Activated CD8-positive, alpha-beta memory T cell treated with anti-CD3 and anti-CD28 coated beads, Interleukin-2, amount 10 ng/mL, durations not matched to agents 7 days and 5 days (primary cell): ENCODE data around the gene HIP1. TPM values are rescaled to one million over a fixed set of nuclear protein-coding genes. Genes with fewer than 3 reads are reported as not detected.
"Not testable (repeated sequence)": the region's sequence is repeated elsewhere in the genome, so short reads cannot be mapped to it uniquely, and the experiment has no call there.

ENCODE experiments used
- ATAC-seq: fragments of 150-1000 bp; cut with Tn5 transposase; one replicate; pipeline ENCODE4 v1.10.0; 2021; ENCODE audit warnings: moderate library complexity
- CTCF ChIA-PET: fragments of 350-600 bp; sonication (Branson Sonifier 250); formaldehyde crosslinking; loops from one replicate; lab custom pipeline; 2021; ENCODE audit warnings: antibody characterized with exemption; lab: Charles Lee
- DNase-seq: peaks from one replicate; pipeline ENCODE4 v3.0.0-alpha.2; 2020
- H3K27ac Mint-ChIP-seq: one replicate; pipeline ENCODE4 v1.8.0; 2021; ENCODE audit warnings: mild to moderate bottlenecking, mixed read lengths
- H3K27me3 Mint-ChIP-seq: one replicate; pipeline ENCODE4 v1.8.0; 2021; ENCODE audit warnings: mixed read lengths
- H3K36me3 Mint-ChIP-seq: one replicate; pipeline ENCODE4 v1.8.0; 2021; ENCODE audit warnings: mild to moderate bottlenecking, mixed read lengths
- H3K4me1 Mint-ChIP-seq: one replicate; pipeline ENCODE4 v1.8.0; 2021; ENCODE audit warnings: mixed read lengths
- H3K4me3 Mint-ChIP-seq: one replicate; pipeline ENCODE4 v1.8.0; 2021; ENCODE audit warnings: mild to moderate bottlenecking, moderate library complexity, mixed read lengths
- H3K9me3 Mint-ChIP-seq: one replicate; pipeline ENCODE4 v1.8.0; 2022; ENCODE audit warnings: low read depth, mixed read lengths
- total RNA-seq, 2 experiments: library from RNA; stranded (reverse); gene quantifications; one replicate each; pipeline ENCODE4 v1.2.3, GENCODE V29; 2021

Gene HIP1
- total RNA-seq, 2 experiments from 2014 or later, result 7.6 to 11.8 TPM

DNA sequence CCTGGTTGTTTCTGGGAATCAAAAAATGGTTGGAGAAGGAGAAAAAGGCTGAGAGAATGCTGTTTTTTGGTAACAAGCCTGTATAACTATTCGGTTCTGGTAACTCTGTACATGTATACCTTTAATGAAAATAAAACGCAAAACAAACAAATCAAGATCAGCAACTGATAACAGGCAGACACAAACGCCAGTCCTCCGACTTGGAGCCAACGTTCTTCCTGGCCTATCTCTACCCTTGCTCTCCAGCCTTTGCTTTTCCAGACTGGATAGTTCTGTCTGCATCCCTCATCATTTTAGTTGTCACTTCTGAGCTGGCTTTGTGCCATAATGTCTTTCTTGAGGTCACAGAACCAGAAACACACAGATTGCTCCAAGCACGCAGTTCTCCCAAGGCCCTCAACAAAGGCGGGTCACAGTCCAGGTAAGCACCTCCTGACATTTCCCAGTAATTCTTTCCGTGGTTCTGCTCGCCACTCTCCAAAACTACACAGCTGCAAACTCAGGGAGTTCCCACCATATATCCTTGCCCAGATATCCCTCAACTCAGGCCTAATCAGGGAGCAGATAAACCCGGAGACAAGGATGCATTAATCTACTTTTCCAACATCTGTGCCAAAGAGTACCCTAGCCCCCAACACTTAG lies 20.2 kb downstream of the HIP1 start:
- Mint-ChIP-seq H3K9me3 (no peaks in the 10 kb centered on the region), H3K4me3 (no peak overlapping the region), H3K27ac (no peak overlapping the region), H3K36me3 (no peaks in the 10 kb centered on the region), H3K4me1 (no peaks in the 10 kb centered on the region), H3K27me3 (no peaks in the 10 kb centered on the region)
- DNase-seq, result no peak
- CTCF ChIA-PET, result no interaction called here
- no peak for ATAC-seq

DNA sequence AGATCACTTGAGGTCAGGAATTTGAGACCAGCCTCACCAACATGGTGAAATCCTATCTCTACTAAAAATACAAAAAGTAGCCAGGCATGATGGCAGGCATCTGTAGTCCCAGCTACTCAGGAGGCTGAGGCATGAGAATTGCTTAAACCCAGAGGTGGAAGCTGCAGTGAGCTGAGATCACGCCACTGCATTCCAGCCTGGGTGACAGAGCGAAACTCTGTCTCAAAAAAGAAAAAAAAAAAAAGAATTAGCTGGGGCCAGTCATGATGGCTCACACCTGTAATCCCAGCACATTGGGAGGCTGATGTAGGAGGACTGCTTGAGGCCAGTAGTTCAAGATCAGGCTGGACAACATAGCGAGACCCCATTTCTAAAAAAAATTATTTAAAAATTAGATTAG lies 21.0 kb downstream of the HIP1 start:
- H3K4me1 Mint-ChIP-seq, H3K27me3 Mint-ChIP-seq, DNase-seq, H3K4me3 Mint-ChIP-seq, H3K27ac Mint-ChIP-seq, CTCF ChIA-PET, ATAC-seq, H3K9me3 Mint-ChIP-seq, H3K36me3 Mint-ChIP-seq: not testable (repeated sequence)

DNA sequence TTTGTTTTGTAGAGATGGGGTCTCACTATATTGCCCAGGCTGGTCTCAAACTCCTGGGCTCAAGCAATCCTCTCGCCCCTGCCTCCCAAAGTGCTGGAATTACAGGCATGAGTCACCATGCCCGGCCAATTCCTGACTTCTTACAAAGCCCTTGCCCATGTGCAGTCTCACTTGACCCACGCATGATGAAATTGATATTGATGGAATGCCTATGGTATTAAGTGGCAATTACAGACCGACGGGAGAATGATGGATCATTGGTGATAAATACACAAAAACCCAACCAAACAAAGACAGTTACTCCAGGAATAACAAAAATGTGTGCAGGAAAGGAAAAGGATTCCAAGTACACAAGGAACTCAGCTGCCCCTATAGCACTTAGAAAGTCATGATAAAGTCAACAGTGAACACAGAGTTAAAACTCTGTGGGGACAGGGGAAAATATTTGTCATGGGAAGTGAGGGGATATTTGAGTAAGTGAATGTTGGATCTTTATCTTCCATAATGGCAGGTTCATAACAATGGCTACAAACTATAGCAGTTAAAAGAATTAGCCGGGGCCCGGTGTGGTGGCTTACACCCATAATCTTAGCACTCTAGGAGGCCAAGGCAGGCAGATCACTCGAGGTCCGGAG lies 21.6 kb downstream of the HIP1 start:
- H3K36me3 Mint-ChIP-seq, result peaks cover 3% of the 10 kb centered on the region
- H3K9me3 Mint-ChIP-seq, result peaks cover 4% of the 10 kb centered on the region
- peaks cover 7% of the 10 kb centered on the region for H3K4me1 Mint-ChIP-seq
- CTCF ChIA-PET, result no interaction called here
- DNase-seq (no peak), ATAC-seq (no peak)
- H3K27ac Mint-ChIP-seq, result no peak overlapping the region
- H3K27me3 Mint-ChIP-seq, result no peaks in the 10 kb centered on the region
- H3K4me3 Mint-ChIP-seq, result no peak overlapping the region

DNA sequence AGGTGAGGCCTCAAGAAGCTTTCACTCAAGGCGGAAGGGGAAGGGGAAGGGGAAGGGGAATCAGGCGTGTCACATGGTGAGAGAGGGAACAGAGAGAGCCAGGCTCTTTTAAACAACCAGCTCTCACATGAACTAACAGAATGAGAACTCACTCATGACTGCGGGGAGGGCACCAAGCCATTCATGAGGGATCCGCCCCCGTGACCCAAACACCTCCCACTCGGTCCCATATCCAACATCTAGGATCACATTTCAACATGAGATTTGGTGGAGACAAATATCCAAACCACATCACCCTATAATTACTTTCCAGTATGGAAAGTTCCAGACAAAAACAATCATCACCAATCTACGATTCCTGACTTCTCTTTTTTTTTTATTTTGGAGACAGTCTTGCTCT lies 22.9 kb downstream of the HIP1 start:
- Mint-ChIP-seq H3K27me3 (no peaks in the 10 kb centered on the region), H3K36me3 (peaks cover 7% of the 10 kb centered on the region), H3K9me3 (peaks cover 4% of the 10 kb centered on the region), H3K27ac (no peak overlapping the region), H3K4me3 (no peak overlapping the region), H3K4me1 (peaks cover 10% of the 10 kb centered on the region)
- CTCF ChIA-PET, result interaction anchor here (0.6 kb wide), 1 partner anchor 577 kb away, joined by 3 read pairs; no protein-coding TSS in a partner anchor
- ATAC-seq (no peak), DNase-seq (no peak)

DNA sequence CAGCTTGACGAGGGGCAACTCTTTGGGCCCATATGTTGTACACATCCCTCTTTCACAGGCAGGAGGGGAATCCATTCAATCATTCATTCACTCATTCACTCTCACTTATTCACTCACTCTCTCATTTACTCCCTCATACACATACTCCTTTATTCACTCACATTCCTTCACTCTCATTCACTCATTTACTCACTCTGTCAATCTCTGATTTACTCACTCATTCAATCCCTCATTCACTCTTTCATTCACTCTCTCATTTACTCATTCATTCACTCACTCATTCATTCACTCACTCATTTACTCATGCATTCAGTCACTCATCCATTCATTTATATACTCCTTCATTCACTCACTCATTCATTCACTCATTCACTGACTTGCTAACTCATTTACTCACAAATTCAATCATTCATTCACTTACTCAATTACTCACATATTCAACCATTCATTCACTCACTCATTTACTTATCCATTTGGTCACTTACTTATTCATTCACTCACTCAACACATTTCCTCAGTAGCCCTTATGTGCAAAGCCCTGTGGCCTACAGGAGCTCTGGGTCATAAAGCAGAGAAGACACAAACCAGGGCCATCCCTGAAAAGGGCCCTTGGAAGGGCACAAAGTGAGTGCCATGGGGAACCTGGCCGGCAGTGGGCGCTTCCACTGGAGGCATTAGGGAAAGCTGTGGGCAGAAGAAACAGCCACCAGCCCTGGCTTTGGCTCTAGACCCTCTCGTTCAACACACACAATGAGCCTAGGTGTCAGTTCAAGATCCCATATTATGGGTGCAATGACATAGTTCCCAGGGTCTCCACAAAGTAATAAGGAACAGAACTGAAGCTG lies 26.0 kb downstream of the HIP1 start:
- H3K4me1 Mint-ChIP-seq, result peaks cover 10% of the 10 kb centered on the region
- CTCF ChIA-PET, result interaction anchor here (1.4 kb wide), 1 partner anchor 50 kb away, joined by 4 read pairs; no protein-coding TSS in a partner anchor
- ATAC-seq (no peak), DNase-seq (no peak)
- H3K9me3 Mint-ChIP-seq, result peaks cover 12% of the 10 kb centered on the region
- no peak overlapping the region for H3K4me3 Mint-ChIP-seq
- no peak overlapping the region for H3K27ac Mint-ChIP-seq
- peaks cover 2% of the 10 kb centered on the region for H3K27me3 Mint-ChIP-seq
- H3K36me3 Mint-ChIP-seq, result peaks cover 18% of the 10 kb centered on the region

DNA sequence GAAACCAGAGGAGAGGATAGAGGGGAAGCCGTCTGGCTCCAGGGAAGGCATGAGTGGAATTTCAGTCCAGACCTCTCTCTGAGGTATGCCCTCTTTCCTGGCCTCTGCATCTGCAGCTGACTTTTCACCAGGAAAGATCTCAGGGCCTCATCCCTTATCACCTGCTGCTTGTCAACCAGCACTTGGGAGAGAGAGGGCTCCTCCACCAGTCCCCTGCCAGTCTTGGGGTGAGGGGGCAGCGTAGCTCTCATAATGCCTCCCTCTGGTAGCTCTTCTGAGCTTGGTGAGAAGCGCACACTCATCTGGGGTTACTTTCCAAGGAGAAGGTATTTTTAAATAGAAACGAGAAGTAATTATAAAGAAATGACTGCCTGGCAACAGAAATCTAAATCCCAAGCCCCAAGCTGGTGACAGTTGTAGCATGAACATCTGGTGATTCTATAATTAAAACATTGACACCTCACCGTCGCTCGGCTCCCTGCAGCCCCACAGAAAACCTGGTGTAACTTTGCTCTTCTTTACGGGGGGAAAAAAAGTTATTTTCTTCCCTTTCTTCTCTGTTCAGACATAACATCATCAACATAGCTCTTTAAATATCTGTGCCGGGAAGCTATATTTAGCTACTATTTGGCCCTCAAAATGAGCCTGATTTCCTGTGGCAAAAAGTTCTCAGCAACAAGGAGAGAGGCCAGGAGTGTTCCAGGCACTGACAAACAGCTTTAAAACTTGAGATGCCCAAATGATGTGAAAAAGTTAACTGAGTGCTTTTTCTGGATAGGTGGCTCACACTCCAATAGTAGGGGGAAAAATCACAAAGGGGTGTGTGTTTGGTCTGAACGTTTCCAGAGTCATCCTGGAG lies 26.9 kb downstream of the HIP1 start:
- Mint-ChIP-seq H3K4me3 (no peak overlapping the region), H3K4me1 (peaks cover 10% of the 10 kb centered on the region), H3K36me3 (peaks cover 18% of the 10 kb centered on the region), H3K9me3 (peaks cover 12% of the 10 kb centered on the region), H3K27me3 (peaks cover 2% of the 10 kb centered on the region), H3K27ac (peak overlapping the region; percentile 4)
- ATAC-seq, result no peak
- DNase-seq, result no peak
- CTCF ChIA-PET, result interaction anchor here (1.4 kb wide), 1 partner anchor 51 kb away, joined by 4 read pairs; no protein-coding TSS in a partner anchor

DNA sequence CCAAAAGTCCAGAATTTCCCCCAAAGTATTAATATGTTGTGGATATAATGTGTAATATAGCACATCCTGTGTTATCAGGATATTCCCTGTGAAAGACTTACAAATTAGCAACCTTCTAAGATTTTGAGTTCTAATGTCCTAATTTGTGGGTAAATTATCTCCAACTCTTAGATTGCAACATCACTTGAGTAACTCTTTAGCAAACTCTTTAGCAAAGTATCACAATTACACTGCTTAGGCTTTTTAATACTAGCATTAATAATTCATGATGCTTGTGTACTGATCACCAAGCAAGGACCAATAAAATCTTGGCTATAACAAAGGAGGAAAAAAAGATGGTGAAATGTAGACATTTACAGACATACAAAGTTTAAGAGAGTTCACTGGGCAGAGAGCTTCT lies 27.7 kb downstream of the HIP1 start:
- no peak for ATAC-seq
- peaks cover 10% of the 10 kb centered on the region for H3K4me1 Mint-ChIP-seq

DNA sequence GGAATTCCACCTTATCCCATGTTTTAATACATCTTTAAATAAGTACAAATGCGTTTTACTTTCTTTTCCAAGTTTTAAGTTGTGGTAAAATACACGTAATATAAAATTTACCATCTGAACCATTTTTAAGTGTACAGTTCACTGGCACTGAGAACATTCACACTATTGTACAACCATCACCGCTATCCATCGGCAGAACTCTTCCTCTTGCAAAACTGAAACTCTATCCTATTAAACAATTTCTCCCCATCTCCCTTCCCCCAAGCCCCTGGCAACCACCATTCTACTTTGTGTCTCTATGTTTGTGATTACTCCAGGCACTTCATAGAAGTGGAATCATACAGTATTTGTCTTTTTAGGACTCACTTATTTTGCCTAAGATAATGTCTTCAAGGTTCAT lies 33.8 kb downstream of the HIP1 start:
- no peak for DNase-seq
- Mint-ChIP-seq H3K4me1 (no peaks in the 10 kb centered on the region), H3K9me3 (peaks cover 8% of the 10 kb centered on the region), H3K27ac (no peak overlapping the region), H3K36me3 (peaks cover 6% of the 10 kb centered on the region), H3K4me3 (no peak overlapping the region), H3K27me3 (peaks cover 2% of the 10 kb centered on the region)
- ATAC-seq, result no peak
- CTCF ChIA-PET, result no interaction called here

More for the DNA sequence above, 27.7 kb downstream of the HIP1 start:
- no peak for DNase-seq
- Mint-ChIP-seq H3K9me3 (peaks cover 12% of the 10 kb centered on the region), H3K4me3 (no peak overlapping the region), H3K27me3 (peaks cover 2% of the 10 kb centered on the region), H3K36me3 (peaks cover 18% of the 10 kb centered on the region), H3K27ac (no peak overlapping the region)
- CTCF ChIA-PET, result interaction anchor here (0.6 to 1.4 kb wide), 2 partner anchors 52 to 625 kb away, joined by 3 to 4 read pairs; no protein-coding TSS in a partner anchor

DNA sequence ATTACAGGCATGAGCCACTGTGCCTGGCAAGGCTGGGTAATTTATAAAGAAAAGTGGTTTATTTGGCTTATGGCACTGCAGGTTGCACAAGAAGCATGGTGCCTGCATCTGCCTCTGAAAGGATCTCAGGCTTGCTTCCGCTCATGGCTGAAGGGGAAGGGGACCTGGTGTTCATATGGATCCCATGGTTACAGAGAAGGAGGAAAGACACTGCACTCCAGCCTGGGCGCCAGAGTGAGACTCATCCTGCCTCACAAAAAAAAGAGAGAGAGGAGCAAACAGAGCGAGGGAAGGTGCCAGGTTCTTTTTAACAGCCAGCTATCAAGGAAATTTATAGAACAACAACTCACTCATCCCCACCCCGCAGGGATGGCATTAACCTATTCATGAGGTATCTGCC lies 36.2 kb downstream of the HIP1 start:
- ATAC-seq (no peak), DNase-seq (no peak)
- Mint-ChIP-seq H3K9me3 (no peaks in the 10 kb centered on the region), H3K27ac (no peak overlapping the region), H3K27me3 (no peaks in the 10 kb centered on the region), H3K4me3 (no peak overlapping the region), H3K4me1 (no peaks in the 10 kb centered on the region), H3K36me3 (no peaks in the 10 kb centered on the region)
- CTCF ChIA-PET, result no interaction called here

DNA sequence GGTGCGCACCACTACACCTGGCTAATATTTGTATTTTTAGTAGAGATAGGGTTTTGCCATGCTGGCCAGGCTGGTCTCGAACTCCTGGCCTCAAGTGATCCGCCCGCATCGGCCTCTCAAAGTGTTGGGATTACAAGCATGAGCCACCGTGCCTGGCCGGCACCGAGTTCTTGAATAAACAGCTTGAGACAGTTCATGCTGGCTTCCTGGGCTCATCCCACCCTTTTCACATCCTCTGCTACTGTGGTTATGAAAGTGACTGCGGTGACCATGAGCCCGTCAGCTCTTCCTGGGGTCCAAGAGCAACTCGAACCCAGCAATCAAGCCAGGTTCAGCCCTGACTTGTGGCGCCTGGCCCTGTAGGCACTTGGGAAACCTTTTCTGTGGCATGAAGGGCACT lies 38.7 kb downstream of the HIP1 start:
- Mint-ChIP-seq H3K36me3 (no peaks in the 10 kb centered on the region), H3K27me3 (no peaks in the 10 kb centered on the region), H3K27ac (no peak overlapping the region), H3K4me1 (no peaks in the 10 kb centered on the region), H3K4me3 (no peak overlapping the region), H3K9me3 (no peaks in the 10 kb centered on the region)
- CTCF ChIA-PET, result no interaction called here
- no peak for DNase-seq
- no peak for ATAC-seq

DNA sequence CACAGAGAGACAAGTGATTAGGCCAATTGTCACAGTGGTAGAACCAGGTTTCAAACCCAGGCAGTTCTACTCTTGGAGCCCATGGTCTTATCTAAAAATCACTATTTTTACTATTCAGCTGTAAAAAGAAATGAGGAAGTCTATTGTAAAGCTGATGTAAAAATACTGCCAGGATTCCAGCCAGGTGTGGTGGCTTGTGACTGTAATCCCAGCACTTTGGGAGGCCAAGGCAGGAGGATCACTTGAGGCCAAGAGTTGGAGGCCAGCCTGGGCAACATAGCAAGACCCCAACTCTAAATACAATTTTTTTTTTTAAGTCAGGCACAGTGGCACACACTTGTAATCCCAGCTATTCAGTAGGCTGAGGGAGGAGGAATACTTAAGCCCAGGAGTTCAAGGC lies 40.4 kb downstream of the HIP1 start:
- CTCF ChIA-PET, result no interaction called here
- Mint-ChIP-seq H3K4me1 (no peaks in the 10 kb centered on the region), H3K9me3 (no peaks in the 10 kb centered on the region), H3K4me3 (no peak overlapping the region), H3K27me3 (no peaks in the 10 kb centered on the region), H3K27ac (no peak overlapping the region), H3K36me3 (no peaks in the 10 kb centered on the region)
- DNase-seq (no peak), ATAC-seq (no peak)

DNA sequence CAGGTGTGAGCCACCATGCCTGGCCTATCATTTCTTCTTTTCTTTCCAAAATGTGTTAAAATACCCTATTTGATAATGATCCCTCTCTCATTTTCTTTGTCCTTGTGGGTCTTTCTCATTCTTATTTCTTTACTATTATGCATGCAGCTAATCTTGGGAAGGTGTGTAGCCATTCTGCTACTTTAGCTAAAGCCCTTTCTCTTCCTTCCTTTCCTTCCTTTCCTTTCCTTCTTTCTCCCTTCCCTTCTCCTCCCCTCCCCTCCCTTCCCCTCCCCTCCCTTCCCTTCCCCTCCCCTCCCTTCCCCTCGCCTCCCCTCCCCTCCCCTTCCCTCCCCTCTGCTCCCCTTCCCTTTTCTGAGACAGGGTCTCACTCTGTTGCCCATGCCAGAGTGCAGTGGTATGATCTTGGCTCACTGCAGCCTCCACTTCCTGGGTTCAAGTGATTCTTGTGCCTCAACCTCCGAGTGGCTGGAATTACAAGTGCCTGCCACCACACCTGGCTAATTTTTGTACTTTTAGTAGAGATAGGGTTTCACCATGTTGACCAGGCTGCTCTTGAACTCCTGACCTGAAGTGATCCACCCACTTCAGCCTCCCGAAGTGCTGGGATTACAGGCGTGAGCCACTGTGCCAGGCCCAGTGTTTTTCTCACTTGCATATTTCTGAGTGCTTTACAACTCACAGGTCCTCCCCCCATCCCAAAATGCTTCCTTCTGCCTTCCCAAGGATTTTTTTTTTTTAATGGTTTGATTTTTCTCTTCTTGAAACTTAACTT lies 42.3 kb downstream of the HIP1 start:
- ATAC-seq, result no peak
- no peaks in the 10 kb centered on the region for H3K9me3 Mint-ChIP-seq
- no peak for DNase-seq
- CTCF ChIA-PET, result no interaction called here
- H3K27ac Mint-ChIP-seq, result no peak overlapping the region
- H3K27me3 Mint-ChIP-seq, result no peaks in the 10 kb centered on the region
- H3K36me3 Mint-ChIP-seq, result no peaks in the 10 kb centered on the region
- H3K4me1 Mint-ChIP-seq, result no peaks in the 10 kb centered on the region
- no peak overlapping the region for H3K4me3 Mint-ChIP-seq
